Measurements from ENCODE around the gene DMXL2.
A peak's percentile ranks its signal among the peaks of the same experiment; 100 is the strongest.
"Not testable (repeated sequence)": the region's sequence is repeated elsewhere in the genome, so short reads cannot be mapped to it uniquely, and the experiment has no call there.

The DMXL2 gene

DNA sequence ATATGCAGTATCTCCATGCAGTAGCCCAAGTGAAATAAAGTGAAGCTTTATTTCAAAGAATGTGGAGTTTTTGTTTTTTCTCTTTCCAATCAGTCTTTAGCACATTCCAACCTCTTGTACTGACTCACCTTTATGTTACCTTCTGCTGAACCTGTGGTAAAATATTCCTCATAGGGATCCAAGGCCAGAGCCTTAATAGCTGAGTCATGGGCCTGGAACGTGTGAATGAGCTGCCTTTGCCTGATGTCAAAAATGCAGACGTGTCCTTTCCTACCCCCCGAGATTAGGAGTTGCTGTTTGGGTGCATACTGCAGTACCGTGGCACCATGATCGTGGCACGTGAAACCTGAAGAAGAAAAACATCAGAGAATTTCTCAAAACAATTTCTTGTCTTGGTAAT lies 172.6 kb downstream of the DMXL2 start:
- in situ Hi-C loops (cut with HindIII; ENCODE audit: low pct_ligation_motif_present, low pct_unique_long_range_greater_than_20kb, low sequenced_read_pairs): no loop called here
- DNase-seq: peak; percentile 25

DNA sequence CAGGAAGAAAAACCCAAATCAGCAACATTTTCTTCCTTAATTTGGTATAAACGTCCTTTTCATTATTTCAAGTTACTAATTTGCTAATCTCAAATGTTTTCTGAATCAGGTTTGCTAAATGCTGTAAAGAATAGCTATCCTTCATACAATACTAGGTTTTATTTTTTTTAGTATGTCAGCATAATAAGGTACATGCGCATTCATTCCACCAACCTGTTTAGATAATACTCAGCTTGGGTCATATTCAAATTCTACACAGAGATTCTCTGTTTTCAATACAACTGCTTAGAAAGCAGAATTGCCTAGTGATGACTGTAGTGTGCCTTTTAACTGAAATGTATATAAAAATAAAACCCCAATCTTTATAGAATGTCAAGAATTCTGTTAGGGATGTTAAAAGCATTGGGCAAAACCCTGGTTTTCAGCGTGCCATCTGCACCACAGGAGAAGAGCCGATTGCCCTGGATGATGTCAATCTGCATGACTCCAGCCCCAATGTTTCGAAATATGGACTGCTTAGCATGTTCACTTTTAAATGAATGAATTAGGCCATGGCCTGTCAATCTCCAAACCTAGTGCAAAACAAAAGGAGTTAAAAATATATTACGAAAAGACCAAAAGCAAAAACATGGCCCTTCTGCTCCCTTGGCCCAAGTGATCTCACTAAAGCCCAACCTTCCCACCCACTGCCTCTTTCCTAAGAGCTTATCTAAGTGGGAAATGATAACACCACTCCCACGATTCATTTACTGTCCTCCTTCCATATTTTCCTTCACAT lies 173.8 kb downstream of the DMXL2 start:
- DNase-seq: no peak

DNA sequence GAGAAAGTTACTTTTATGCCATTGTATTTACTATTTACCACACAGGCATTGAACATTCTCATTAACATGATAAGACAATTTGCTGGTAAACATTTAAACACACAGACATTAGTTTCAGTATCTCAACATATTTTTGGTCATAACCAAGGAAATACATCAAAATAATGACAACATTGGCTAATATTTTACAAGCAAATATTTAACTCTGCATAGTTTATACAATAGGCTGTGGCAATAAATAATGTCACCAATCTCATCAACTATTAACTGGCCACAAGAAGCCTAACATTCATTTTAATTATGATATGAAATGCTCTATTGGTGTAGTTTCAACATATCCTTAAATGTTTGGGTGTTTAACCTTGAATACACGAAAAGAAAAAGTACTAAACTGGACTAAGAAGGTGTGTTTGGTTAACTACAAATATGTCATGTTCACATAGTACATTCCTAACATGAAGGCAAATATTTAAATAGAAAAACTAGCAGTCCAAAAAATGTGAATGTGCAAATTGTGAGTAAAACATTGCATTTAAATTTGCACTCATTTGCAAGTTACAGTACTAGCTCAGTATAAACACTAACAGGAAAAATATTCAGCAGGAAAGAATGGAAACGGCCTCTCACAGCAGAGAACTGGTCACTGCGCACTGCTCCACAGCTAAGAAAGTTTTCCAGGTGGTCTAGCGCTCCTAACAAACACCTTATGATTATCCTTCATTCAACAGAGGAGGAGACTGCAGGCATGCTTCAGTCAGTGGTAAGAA lies 174.5 kb downstream of the DMXL2 start:
- DNase-seq: no peak
- in situ Hi-C loops (cut with HindIII; ENCODE audit: low pct_ligation_motif_present, low pct_unique_long_range_greater_than_20kb, low sequenced_read_pairs): no loop called here

More for the DNA sequence above, 173.8 kb downstream of the DMXL2 start:
- in situ Hi-C loops (cut with HindIII; ENCODE audit: low pct_ligation_motif_present, low pct_unique_long_range_greater_than_20kb, low sequenced_read_pairs): no loop called here

- in situ Hi-C loops (cut with HindIII; ENCODE audit: low pct_ligation_motif_present, low pct_unique_long_range_greater_than_20kb, low sequenced_read_pairs); DNase-seq: not testable (repeated sequence)
These were observed 176.4 kb downstream of the DMXL2 start for GRCh38 chr15:51446029-51446744.

GRCh38 chr15:51444807-51445206 lies 177.8 kb downstream of the DMXL2 start:
- no peak for DNase-seq
- in situ Hi-C loops (cut with HindIII; ENCODE audit: low pct_ligation_motif_present, low pct_unique_long_range_greater_than_20kb, low sequenced_read_pairs): no loop called here

DNA sequence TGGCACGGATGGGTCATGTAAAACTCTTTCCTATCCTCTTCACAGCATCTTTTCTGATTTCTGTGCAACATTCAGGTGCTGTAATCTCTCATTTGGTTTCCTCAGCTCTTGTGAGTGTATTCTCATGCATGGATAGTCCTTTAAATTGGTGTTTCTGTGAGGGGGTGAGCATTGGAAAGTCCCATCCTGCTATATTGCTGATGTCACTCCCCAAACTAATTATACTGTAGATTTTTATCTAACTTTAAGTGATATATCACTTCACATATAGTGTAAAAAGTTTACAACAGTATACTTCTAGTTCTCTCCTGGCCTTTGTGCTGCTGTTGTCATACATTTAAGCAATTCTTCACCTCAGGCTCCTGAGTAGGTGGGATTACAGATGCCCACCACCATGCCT lies 178.5 kb downstream of the DMXL2 start:
- no peak for DNase-seq
- in situ Hi-C loops (cut with HindIII; ENCODE audit: low pct_ligation_motif_present, low pct_unique_long_range_greater_than_20kb, low sequenced_read_pairs): no loop called here

- in situ Hi-C loops (cut with HindIII; ENCODE audit: low pct_ligation_motif_present, low pct_unique_long_range_greater_than_20kb, low sequenced_read_pairs): no loop called here
- no peak for DNase-seq
These were observed 179.2 kb downstream of the DMXL2 start for GRCh38 chr15:51443282-51443914.

DNA sequence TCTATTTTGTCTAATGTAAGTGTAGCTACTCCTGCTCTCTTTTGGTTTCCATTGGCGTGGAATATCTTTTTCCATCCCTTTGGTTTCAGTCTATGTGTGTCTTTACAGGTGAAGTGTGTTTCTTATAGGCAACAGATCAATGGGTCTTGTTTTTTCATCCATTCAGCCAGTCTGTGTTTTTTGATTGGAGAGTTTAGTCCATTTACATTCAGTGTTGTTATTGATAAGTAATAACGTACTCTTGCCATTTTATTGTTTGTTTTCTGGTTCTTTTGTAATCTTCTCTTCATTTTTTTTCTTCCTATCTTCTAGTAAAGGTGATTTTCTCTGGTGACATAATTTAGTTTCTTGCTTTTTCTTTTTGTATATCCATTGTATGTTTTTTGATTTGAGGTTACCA lies 184.0 kb downstream of the DMXL2 start:
- DNase-seq: no peak
- in situ Hi-C loops (cut with HindIII; ENCODE audit: low pct_ligation_motif_present, low pct_unique_long_range_greater_than_20kb, low sequenced_read_pairs): no loop called here

- in situ Hi-C loops (cut with HindIII; ENCODE audit: low pct_ligation_motif_present, low pct_unique_long_range_greater_than_20kb, low sequenced_read_pairs): no loop called here
- DNase-seq: no peak
These were observed 197.0 kb downstream of the DMXL2 start for GRCh38 chr15:51425517-51426040.

DNA sequence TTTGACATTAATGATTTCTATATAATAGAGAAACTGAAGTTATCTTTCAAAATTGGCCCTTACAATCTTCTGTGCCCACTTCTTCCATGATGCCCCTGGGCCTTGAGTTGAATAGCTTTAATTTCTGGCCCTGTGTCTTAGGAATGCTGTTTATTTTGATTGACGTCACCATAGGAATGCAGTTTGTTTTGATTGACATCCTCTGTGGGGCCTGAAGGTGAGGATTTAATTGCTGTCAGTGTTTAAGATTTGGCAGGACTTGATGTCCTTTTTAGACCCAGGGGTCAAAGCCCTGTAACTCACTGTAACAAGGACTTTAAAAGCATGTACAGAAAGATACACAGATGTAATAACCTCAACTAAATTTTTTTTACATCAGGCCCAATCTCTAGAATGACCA lies 197.8 kb downstream of the DMXL2 start:
- no peak for DNase-seq
- in situ Hi-C loops (cut with HindIII; ENCODE audit: low pct_ligation_motif_present, low pct_unique_long_range_greater_than_20kb, low sequenced_read_pairs): no loop called here

DNA sequence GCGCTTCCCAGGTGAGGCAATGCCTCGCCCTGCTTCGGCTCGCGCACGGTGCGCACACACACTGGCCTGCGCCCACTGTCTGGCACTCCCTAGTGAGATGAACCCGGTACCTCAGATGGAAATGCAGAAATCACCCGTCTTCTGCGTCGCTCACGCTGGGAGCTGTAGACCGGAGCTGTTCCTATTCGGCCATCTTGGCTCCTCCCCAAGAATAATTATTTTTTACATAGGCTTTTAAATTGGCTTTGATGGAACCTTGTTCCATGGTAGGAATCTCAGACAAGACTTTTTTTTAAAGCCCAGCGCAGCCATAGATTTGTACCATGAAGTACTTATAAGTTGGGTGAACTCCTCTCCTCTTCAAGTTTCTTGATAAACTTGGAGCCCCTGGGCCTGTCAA lies 199.5 kb downstream of the DMXL2 start:
- DNase-seq; in situ Hi-C loops (cut with HindIII; ENCODE audit: low pct_ligation_motif_present, low pct_unique_long_range_greater_than_20kb, low sequenced_read_pairs): not testable (repeated sequence)

DNA sequence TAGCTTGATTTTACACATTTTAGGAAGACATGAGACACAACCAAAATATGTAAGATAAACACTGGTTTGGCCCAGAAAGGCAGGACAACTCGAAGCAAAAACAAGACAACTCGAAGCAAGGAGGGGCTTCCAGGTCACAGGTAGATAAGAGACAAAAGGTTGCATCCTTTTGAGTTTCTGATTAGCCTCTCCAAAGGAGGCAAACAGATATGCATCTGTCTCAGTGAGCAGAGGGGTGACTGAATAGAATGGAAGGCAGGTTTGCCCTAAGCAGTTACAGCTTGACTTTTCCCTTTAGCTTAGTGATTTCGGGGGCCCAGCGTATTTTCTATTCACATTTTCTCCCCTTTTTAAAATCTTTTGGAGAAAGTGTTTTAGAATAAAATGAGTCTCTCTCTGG lies 206.4 kb downstream of the DMXL2 start:
- DNase-seq: no peak
- in situ Hi-C loops (cut with HindIII; ENCODE audit: low pct_ligation_motif_present, low pct_unique_long_range_greater_than_20kb, low sequenced_read_pairs): no loop called here

- in situ Hi-C loops (cut with HindIII; ENCODE audit: low pct_ligation_motif_present, low pct_unique_long_range_greater_than_20kb, low sequenced_read_pairs): no loop called here
- DNase-seq: no peak
These were observed 208.2 kb downstream of the DMXL2 start for GRCh38 chr15:51414256-51414860.

GRCh38 chr15:51405693-51406523 lies 216.7 kb downstream of the DMXL2 start:
- DNase-seq: no peak
- in situ Hi-C loops (cut with HindIII; ENCODE audit: low pct_ligation_motif_present, low pct_unique_long_range_greater_than_20kb, low sequenced_read_pairs): no loop called here

DNA sequence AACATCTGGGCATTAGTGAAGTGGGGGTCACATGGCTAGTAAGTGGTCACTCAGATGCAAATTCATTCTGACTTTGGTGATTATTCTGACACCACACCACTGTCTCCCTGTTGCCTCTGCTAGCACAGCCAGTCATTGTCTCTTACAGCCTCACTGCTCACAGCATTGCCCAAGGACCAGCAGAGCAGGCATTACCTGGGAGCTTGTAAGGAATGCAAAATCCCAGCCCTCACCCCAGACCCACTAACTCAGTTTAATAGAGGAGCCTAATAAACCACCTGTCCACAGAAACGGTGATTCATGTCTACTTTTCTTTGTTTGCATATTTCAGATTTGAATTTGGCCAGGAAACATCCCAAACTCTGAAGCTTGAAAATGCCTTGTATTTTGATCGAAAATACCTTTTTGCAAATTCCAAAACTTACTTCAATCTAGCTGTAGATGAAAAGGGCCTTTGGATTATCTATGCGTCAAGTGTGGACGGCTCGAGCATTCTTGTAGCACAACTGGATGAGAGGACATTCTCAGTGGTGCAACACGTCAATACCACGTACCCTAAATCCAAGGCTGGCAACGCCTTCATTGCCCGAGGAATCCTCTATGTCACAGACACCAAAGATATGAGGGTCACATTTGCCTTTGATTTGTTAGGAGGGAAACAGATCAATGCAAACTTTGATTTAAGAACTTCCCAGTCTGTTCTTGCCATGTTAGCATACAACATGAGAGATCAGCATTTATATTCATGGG lies 218.4 kb downstream of the DMXL2 start:
- in situ Hi-C loops (cut with HindIII; ENCODE audit: low pct_ligation_motif_present, low pct_unique_long_range_greater_than_20kb, low sequenced_read_pairs): no loop called here

GRCh38 chr15:51403072-51403878 lies 219.3 kb downstream of the DMXL2 start:
- in situ Hi-C loops (cut with HindIII; ENCODE audit: low pct_ligation_motif_present, low pct_unique_long_range_greater_than_20kb, low sequenced_read_pairs): no loop called here
- DNase-seq: peak; percentile 32

More for the DNA sequence above, 218.4 kb downstream of the DMXL2 start:
- no peak for DNase-seq

All from ACHN (cell line).